ENCODE results near the gene ZBTB44.

DNA sequence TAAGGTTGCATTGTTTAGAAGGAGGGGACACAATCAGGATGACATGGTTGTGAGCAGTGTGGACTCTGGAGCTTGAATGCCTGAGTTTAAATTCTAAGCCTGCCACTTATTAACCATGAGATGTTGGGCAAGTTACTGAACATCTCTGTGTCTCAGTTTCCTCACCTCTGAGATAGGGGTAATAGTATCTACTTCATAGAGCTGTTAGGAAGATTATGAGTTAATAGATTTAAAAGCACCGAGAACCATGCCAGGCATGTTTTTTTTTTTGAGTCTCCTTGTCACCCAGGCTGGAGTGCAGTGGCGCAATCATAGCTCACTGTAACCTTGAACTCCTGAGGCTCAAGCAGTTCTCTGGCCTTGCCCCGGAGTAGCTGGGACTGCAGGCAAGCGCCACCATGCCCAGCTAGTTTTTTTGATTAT lies 121.9 kb downstream of the ZBTB44 start:
- TF ChIP-seq, protein P1, sequence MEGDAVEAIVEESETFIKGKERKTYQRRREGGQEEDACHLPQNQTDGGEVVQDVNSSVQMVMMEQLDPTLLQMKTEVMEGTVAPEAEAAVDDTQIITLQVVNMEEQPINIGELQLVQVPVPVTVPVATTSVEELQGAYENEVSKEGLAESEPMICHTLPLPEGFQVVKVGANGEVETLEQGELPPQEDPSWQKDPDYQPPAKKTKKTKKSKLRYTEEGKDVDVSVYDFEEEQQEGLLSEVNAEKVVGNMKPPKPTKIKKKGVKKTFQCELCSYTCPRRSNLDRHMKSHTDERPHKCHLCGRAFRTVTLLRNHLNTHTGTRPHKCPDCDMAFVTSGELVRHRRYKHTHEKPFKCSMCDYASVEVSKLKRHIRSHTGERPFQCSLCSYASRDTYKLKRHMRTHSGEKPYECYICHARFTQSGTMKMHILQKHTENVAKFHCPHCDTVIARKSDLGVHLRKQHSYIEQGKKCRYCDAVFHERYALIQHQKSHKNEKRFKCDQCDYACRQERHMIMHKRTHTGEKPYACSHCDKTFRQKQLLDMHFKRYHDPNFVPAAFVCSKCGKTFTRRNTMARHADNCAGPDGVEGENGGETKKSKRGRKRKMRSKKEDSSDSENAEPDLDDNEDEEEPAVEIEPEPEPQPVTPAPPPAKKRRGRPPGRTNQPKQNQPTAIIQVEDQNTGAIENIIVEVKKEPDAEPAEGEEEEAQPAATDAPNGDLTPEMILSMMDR (IDR thresholded peaks at IDR 0.05; ENCODE audit: borderline replicate concordance, extremely low read depth, low read length, poor library complexity, severe bottlenecking): no peak
- no peak for TF ChIP-seq EZH2 (IDR thresholded peaks at IDR 0.05; ENCODE audit: borderline replicate concordance, low read depth, low read length, severe bottlenecking)

Data from DND-41 (cell line).